Endometrial microvascular endothelial cells (primary cell): ENCODE measurements around the gene TP53. TPM values are rescaled to one million over a fixed set of nuclear protein-coding genes. Genes with fewer than 3 reads are reported as not detected.

Experiments
- in situ Hi-C: cut with HindIII; loops from 2 replicates; pipeline ENCODE4 v1.10.0; 2017; ENCODE audit warnings: low sequenced_read_pairs, low pct_unique_long_range_greater_than_20kb; ENCODE audit errors: inconsistent ontology term
- total RNA-seq: library from RNA; depleted of rRNA; stranded (reverse); fragments of >200 nt; gene quantifications from one replicate; pipeline ENCODE4 v1.2.3, GENCODE V29; 2015; ENCODE audit errors: inconsistent ontology term

TP53 gene
- total RNA-seq, 1 donor from 2014 or later = 57.6 TPM

DNA sequence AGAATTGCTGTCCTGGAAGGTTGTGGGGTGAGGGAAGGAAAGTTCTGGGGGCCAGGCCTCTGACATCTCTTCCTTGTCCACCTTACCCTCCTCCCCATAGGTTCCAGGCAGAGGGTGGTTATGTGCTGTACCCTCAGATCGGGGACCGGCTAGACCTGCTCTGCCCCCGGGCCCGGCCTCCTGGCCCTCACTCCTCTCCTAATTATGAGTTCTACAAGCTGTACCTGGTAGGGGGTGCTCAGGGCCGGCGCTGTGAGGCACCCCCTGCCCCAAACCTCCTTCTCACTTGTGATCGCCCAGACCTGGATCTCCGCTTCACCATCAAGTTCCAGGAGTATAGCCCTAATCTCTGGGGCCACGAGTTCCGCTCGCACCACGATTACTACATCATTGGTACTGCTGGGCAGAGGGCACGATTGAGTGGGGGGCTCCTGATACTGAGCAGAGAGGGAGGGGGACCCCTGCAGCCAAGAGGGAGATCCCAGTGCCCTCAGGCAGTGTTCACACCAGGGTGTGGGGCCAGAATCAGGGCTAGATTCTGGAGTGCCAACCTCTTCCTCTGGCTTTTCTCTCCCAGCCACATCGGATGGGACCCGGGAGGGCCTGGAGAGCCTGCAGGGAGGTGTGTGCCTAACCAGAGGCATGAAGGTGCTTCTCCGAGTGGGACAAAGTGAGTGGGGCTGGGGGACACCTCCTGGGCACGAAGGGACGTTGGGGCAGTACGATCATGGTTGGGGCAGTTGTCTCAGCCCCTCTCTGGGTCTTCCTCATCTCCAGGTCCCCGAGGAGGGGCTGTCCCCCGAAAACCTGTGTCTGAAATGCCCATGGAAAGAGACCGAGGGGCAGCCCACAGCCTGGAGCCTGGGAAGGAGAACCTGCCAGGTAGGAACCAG lies 20.8 kb upstream of the TP53 start:
- in situ Hi-C loops = no loop called here

- in situ Hi-C loops = no loop called here
These were observed 20.2 kb upstream of the TP53 start for GRCh38 chr17:7707446-7707845.

DNA sequence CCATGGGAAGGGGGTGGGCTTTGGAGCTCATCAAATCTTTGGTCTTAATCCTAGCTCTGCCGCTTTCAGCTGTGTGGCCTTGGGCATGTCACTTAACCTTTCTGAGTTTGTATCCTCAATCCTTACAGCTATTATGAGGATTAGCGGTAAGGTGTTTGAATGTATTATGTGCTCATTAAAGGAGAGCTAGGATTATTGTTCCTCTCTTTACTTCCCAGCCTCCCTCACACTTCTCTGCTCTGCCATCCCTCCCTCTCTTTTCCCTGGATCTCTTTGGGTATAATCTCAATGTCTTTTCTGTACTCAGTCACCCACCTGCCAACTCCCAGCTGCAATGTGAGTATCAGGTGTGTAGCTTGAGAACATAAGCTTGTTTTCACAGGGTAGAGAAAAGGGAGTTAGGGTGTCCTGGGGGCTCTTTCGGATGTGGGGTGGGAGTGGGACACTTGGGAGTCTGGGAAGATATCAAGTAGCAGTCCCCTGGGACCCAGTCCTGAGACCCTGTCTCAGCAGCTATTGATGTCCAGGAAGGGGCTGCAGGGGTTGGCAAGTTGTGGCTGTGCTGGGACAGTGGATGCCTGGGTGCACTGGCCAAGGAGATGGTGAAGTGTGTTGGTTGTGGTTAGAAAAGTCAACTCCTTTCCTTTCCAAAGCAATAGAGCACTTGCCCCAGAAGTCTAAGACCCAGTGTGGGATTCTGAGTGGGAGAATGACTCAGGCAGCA lies 19.5 kb upstream of the TP53 start:
- in situ Hi-C loops = no loop called here

GRCh38 chr17:7705269-7706255 lies 18.3 kb upstream of the TP53 start:
- in situ Hi-C loops = no loop called here

DNA sequence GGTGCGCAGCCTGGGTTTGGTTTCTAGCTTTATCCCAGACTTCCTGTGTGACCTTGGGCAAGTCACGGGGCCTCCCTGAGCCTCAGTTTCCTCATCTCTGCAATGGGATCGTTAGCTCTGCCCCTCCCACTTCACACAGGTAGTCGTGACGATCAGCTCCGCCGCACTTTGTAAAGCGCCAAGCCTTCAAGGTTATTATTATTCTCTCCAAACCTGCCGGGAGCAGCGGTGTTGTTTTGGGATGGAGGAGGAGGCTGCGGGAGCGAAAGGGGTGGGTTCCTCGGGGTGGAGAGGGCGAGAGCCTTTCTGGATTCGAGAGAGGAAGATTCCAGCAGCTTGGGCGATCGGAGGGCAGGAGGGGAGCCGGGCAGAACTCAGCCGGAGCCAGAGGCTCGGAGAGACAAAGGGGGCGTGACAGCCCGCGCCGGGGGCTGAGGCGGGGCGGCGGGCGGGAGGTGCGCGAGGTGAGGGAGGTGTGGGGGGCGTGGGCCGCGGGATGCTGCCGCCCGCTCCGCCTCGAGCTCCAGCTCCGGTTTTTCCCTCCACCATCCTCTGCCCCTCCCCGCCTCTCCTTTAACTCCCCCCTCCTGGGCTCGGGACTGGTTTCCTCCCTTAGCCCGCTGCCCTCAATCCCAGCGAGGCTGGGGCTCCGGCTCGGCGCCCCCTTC lies 17.4 kb upstream of the TP53 start, which contains the start of gene EFNB3:
Gene EFNB3 (plus strand): TSS at position 602 of the 668 bp plus-strand sequence. CDS start 397 bp downstream, outside the sequence.
- in situ Hi-C loops = no loop called here

GRCh38 chr17:7703584-7704479 lies 16.5 kb upstream of the TP53 start:
- in situ Hi-C loops = no loop called here

DNA sequence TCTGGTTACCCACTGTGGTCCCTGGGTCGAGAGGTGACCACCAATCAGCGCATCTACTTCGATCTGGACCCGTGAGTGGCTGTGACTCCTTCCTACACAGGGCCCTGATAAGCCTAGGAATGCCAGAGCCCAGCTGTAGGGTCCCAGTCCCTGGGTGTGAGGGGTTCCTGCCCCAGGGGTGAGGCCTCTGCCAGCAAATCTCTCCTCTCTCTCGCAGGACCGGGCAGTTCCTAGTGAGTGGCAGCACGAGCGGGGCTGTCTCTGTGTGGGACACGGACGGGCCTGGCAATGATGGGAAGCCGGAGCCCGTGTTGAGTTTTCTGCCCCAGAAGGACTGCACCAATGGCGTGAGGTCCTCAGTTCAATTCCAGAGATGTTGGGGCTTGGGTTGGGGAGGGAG lies 15.5 kb upstream of the TP53 start:
- in situ Hi-C loops = no loop called here

GRCh38 chr17:7701681-7702080 lies 14.4 kb upstream of the TP53 start:
- in situ Hi-C loops = no loop called here

DNA sequence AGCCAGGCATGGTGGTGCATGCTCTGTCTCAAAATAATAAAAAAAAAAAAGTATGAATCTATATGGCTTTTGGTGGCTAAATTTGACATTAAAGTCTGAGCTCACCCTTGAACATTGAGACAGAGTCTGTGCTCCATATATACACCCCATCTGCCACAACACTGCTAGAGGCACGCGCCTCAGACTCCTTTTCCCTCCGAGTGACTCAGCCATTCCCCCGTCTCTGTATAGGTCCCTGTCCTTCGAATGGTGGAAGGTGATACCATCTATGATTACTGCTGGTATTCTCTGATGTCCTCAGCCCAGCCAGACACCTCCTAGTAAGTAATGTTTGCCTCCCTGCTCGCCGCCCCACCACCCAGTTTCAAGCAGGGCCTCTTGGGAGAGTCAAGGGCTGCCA lies 13.2 kb upstream of the TP53 start:
- in situ Hi-C loops = no loop called here

DNA sequence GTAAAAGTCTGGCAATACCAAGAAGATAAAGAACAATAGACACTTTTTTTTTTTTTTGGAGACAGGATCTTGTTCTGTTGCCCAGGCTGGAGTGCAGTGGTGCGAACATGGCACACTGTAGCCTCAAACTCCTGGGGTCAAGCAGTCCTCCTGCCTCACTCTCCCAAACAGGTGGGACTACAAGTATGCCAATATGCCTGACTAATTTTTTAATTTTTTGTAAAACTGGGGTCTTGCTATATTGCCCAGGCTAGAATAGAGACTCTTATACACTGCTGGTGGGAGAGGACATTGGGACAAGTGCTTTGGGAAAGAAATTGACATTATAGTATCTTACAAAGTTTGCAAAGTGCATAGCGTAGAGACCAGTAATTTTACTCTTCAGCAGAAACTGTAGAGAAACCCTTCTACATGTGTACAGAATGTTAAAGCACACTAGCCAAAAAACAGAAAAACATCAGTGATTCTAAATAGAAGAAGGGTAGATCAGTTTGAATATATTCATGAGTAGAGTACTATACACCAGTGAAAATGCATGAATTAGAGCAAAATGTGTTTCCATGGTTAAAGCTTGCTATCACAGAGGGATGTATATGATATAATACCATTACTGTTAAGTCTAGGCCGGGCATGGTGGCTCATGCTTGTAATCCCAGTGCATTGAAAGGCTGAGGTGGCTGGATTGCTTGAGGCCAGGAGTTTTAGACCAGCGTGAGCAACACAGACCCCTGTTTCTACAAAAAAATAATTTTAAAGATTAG lies 10.7 kb upstream of the TP53 start:
- in situ Hi-C loops = no loop called here

GRCh38 chr17:7695586-7695985 lies 8.3 kb upstream of the TP53 start:
- in situ Hi-C loops = no loop called here

DNA sequence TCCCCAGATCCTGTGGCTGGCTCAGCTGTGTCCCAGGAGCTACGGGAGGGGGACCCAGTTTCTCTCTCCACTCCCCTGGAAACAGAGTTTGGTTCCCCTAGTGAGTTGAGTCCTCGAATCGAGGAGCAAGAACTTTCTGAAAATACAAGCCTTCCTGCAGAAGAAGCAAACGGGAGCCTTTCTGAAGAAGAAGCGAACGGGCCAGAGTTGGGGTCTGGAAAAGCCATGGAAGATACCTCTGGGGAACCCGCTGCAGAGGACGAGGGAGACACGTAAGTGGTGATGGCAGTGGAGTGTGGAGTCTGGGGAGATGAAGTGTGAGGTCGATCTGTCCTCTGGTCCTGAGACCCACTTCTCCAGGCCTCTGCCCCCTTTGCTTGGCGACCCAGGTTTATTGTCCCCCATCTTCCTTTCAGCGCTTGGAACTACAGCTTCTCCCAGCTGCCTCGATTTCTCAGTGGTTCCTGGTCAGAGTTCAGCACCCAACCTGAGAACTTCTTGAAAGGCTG lies 1.6 kb upstream of the TP53 start:
- in situ Hi-C loops = no loop called here

DNA sequence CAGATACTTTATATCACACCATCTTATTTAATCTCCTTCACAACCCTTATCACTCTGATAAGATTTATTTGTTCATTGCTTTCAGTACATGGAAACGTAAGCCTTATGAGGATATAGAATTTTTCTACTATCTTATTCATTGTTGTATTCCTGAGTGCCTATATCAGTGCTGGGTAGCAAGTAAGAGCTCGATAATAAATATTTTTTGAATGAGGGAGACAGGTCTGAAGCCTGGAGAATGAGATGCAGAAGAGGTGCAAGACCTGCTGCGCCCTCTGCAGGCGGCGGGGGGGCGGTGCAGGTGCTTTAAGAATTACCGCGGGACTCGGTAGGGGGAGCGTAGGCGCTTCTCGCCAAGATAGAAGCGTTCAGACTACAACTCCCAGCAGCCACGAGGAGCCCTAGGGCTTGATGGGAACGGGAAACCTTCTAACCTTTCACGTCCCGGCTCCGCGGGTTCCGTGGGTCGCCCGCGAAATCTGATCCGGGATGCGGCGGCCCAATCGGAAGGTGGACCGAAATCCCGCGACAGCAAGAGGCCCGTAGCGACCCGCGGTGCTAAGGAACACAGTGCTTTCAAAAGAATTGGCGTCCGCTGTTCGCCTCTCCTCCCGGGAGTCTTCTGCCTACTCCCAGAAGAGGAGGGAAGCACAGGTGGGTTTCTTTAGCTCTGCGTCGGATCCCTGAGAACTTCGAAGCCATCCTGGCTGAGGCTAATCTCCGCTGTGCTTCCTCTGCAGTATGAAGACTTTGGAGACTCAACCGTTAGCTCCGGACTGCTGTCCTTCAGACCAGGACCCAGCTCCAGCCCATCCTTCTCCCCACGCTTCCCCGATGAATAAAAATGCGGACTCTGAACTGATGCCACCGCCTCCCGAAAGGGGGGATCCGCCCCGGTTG lies 868 bp upstream of the TP53 start, which contains the start of gene WRAP53:
Gene WRAP53 (plus strand): TSS at position 570 of the 900 bp plus-strand sequence. CDS start 172 bp downstream, at position 742.
- in situ Hi-C loops = no loop called here

DNA sequence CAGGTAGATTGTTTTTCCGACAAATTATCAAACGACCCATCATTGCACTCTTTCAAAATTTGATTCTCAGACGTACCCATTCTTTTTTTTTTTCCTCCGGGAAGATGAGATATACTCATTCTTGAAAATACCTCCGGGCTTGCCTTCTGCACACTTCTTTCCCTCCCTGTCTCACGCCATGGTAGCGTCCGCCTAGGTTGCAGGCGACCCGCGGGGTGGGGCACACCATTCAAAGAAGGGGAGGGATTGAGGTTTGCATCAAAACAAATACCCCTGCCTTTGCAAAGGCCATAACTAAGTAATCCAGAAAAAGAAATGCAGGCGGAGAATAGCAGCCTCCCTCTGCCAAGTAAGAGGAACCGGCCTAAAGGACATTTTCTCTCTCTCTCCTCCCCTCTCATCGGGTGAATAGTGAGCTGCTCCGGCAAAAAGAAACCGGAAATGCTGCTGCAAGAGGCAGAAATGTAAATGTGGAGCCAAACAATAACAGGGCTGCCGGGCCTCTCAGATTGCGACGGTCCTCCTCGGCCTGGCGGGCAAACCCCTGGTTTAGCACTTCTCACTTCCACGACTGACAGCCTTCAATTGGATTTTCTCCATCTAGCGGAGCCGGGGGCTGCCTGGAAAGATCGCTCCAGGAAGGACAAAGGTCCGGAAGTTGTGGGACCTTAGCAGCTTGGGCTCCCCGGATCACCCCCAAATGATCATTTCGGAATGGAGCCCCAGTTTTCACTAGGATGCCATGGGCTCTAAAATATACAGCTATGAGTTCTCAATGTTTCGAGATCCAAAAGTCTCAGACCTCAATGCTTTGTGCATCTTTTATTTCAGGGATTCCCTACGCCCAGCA lies 843 bp downstream of the TP53 start:
- in situ Hi-C loops = no loop called here
